Measurements from ENCODE around the gene LRGUK.

DNA sequence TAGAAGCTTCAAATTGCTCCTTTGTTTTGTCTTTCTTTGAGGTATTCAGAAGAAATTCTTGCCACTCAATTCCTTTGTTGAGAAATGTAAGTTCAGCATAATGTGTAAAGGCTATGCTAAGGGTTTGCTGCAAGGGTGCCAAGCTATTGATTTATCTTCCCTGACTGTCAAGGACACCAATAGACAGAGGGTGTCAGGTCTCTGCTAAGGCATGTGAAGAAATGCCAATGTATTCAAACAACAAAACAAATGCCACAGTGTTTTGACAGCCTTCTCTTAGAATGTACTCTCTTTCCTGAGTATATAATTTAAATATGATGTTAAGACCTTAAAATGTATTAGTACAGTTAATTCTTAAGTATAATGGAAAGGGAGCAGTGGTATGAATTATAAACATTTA, 62.4 kb downstream of the LRGUK start:
- TF ChIP-seq, protein P1, sequence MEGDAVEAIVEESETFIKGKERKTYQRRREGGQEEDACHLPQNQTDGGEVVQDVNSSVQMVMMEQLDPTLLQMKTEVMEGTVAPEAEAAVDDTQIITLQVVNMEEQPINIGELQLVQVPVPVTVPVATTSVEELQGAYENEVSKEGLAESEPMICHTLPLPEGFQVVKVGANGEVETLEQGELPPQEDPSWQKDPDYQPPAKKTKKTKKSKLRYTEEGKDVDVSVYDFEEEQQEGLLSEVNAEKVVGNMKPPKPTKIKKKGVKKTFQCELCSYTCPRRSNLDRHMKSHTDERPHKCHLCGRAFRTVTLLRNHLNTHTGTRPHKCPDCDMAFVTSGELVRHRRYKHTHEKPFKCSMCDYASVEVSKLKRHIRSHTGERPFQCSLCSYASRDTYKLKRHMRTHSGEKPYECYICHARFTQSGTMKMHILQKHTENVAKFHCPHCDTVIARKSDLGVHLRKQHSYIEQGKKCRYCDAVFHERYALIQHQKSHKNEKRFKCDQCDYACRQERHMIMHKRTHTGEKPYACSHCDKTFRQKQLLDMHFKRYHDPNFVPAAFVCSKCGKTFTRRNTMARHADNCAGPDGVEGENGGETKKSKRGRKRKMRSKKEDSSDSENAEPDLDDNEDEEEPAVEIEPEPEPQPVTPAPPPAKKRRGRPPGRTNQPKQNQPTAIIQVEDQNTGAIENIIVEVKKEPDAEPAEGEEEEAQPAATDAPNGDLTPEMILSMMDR (IDR thresholded peaks at IDR 0.05), result no peak
- TF ChIP-seq POLR2AphosphoS5 (IDR thresholded peaks at IDR 0.05) (no peak), POLR2A (IDR thresholded peaks at IDR 0.05) (no peak)
